Muscle layer of colon (tissue), 2 donors: Measurements from ENCODE around the gene COX7A2L.
"Not testable (repeated sequence)": the region's sequence is repeated elsewhere in the genome, so short reads cannot be mapped to it uniquely, and the experiment has no call there.

Source experiments
- H3K27ac ChIP-seq: one replicate; pipeline ENCODE4 v1.7.0; 2013; ENCODE audit warnings: low read depth, mild to moderate bottlenecking, low read length, moderate library complexity
- H3K27me3 ChIP-seq, 2 donors: one replicate each; pipeline ENCODE4 v1.7.0; 2013; ENCODE audit warnings: low read length in 2 of 2, mild to moderate bottlenecking in 2 of 2; ENCODE audit not compliant: insufficient read depth in 2 of 2, control insufficient read depth in 1 of 2
- H3K36me3 ChIP-seq: one replicate; pipeline ENCODE4 v1.7.0; 2013; ENCODE audit warnings: mild to moderate bottlenecking, low read length; ENCODE audit not compliant: insufficient read depth
- H3K4me1 ChIP-seq: one replicate; pipeline ENCODE4 v1.7.0; 2013; ENCODE audit warnings: mild to moderate bottlenecking, low read length; ENCODE audit not compliant: insufficient read depth
- H3K4me3 ChIP-seq, 2 donors: one replicate each; pipeline ENCODE4 v1.7.0; 2013; ENCODE audit warnings: low read length in 2 of 2, low read depth in 1 of 2, mild to moderate bottlenecking in 1 of 2, moderate library complexity in 1 of 2
- H3K9ac ChIP-seq: one replicate; pipeline ENCODE4 v1.7.0; 2013; ENCODE audit warnings: low read length
- H3K9me3 ChIP-seq: one replicate; pipeline ENCODE4 v1.7.0; 2013; ENCODE audit warnings: mild to moderate bottlenecking, low read length
- donor health status: abdominal sarcoma.
- donor health status: Adenocarcinoma of cecum.

Gene COX7A2L

GRCh38 chr2:42383855-42384530 is 23.0 kb upstream of the COX7A2L start:
- H3K4me3 ChIP-seq, result no peak overlapping the region
- no peak overlapping the region for H3K27ac ChIP-seq
- H3K27me3 ChIP-seq, result no peaks in the 10 kb centered on the region
- no peaks in the 10 kb centered on the region for H3K9me3 ChIP-seq
- H3K36me3 ChIP-seq, result no peaks in the 10 kb centered on the region
- no peaks in the 10 kb centered on the region for H3K4me1 ChIP-seq
- no peak overlapping the region for H3K9ac ChIP-seq

GRCh38 chr2:42382144-42382543 is 21.1 kb upstream of the COX7A2L start:
- Histone ChIP-seq H3K4me1 (no peaks in the 10 kb centered on the region), H3K9ac (no peak overlapping the region), H3K27ac (no peak overlapping the region), H3K4me3 (no peak overlapping the region), H3K9me3 (no peaks in the 10 kb centered on the region), H3K27me3 (no peaks in the 10 kb centered on the region), H3K36me3 (no peaks in the 10 kb centered on the region)

- not testable (repeated sequence) for H3K9ac ChIP-seq, H3K27ac ChIP-seq, H3K4me3 ChIP-seq, H3K9me3 ChIP-seq, H3K27me3 ChIP-seq, H3K36me3 ChIP-seq, H3K4me1 ChIP-seq
Observed at GRCh38 chr2:42380026-42380425, 19.0 kb upstream of the COX7A2L start.

- H3K9ac ChIP-seq, result no peak overlapping the region
- H3K9me3 ChIP-seq, result no peaks in the 10 kb centered on the region
- no peak overlapping the region for H3K27ac ChIP-seq
- H3K27me3 ChIP-seq, result no peaks in the 10 kb centered on the region
- no peaks in the 10 kb centered on the region for H3K4me1 ChIP-seq
- H3K4me3 ChIP-seq, result no peak overlapping the region
- H3K36me3 ChIP-seq, result no peaks in the 10 kb centered on the region
Observed at GRCh38 chr2:42378415-42378814, 17.4 kb upstream of the COX7A2L start.

GRCh38 chr2:42376758-42377157 is 15.7 kb upstream of the COX7A2L start:
- H3K4me1 ChIP-seq, result no peaks in the 10 kb centered on the region
- H3K27me3 ChIP-seq, result no peaks in the 10 kb centered on the region
- H3K4me3 ChIP-seq, result no peak overlapping the region
- H3K36me3 ChIP-seq, result no peaks in the 10 kb centered on the region
- H3K9ac ChIP-seq, result no peak overlapping the region
- H3K27ac ChIP-seq, result no peak overlapping the region
- H3K9me3 ChIP-seq, result no peaks in the 10 kb centered on the region

- H3K9me3 ChIP-seq, result no peaks in the 10 kb centered on the region
- no peaks in the 10 kb centered on the region for H3K4me1 ChIP-seq
- H3K36me3 ChIP-seq, result no peaks in the 10 kb centered on the region
- H3K4me3 ChIP-seq, result no peak overlapping the region
- no peak overlapping the region for H3K27ac ChIP-seq
- H3K9ac ChIP-seq, result no peak overlapping the region
- no peaks in the 10 kb centered on the region for H3K27me3 ChIP-seq
Observed at GRCh38 chr2:42372474-42373200, 11.6 kb upstream of the COX7A2L start.

- no peak overlapping the region for H3K9ac ChIP-seq
- no peak overlapping the region for H3K27ac ChIP-seq
- no peaks in the 10 kb centered on the region for H3K27me3 ChIP-seq
- H3K9me3 ChIP-seq, result no peaks in the 10 kb centered on the region
- H3K4me1 ChIP-seq, result no peaks in the 10 kb centered on the region
- no peak overlapping the region for H3K4me3 ChIP-seq
- no peaks in the 10 kb centered on the region for H3K36me3 ChIP-seq
Observed at GRCh38 chr2:42371611-42372473, 10.8 kb upstream of the COX7A2L start.

- no peaks in the 10 kb centered on the region for H3K36me3 ChIP-seq
- no peaks in the 10 kb centered on the region for H3K27me3 ChIP-seq
- H3K27ac ChIP-seq, result no peak overlapping the region
- H3K9ac ChIP-seq, result no peak overlapping the region
- no peak overlapping the region for H3K4me3 ChIP-seq
- H3K9me3 ChIP-seq, result no peaks in the 10 kb centered on the region
- no peaks in the 10 kb centered on the region for H3K4me1 ChIP-seq
Observed at GRCh38 chr2:42369532-42370229, 8.7 kb upstream of the COX7A2L start.

- Histone ChIP-seq H3K36me3 (no peaks in the 10 kb centered on the region), H3K27ac (no peak overlapping the region), H3K4me3 (no peak overlapping the region), H3K4me1 (no peaks in the 10 kb centered on the region), H3K9me3 (no peaks in the 10 kb centered on the region), H3K9ac (no peak overlapping the region), H3K27me3 (no peaks in the 10 kb centered on the region)
Observed at GRCh38 chr2:42368817-42369531, 8.0 kb upstream of the COX7A2L start.

- H3K27me3 ChIP-seq, result no peaks in the 10 kb centered on the region
- no peaks in the 10 kb centered on the region for H3K36me3 ChIP-seq
- H3K9me3 ChIP-seq, result no peaks in the 10 kb centered on the region
- no peak overlapping the region for H3K9ac ChIP-seq
- no peak overlapping the region for H3K4me3 ChIP-seq
- H3K27ac ChIP-seq, result no peak overlapping the region
- H3K4me1 ChIP-seq, result no peaks in the 10 kb centered on the region
Observed at GRCh38 chr2:42367835-42368234, 6.8 kb upstream of the COX7A2L start.
